PC-3 (cell line): Measurements from ENCODE around the gene CRLF3. TPM values are rescaled to one million over a fixed set of nuclear protein-coding genes. Genes with fewer than 3 reads are reported as not detected.

ENCODE experiments used
- ATAC-seq: fragments of 200-7000 bp; cut with Tn5 transposase; 2 replicates; pipeline ENCODE4 v1.9.1; 2020; ENCODE audit warnings: mild to moderate bottlenecking, moderate library complexity
- BruUV-seq: library from RNA; stranded (reverse); fragments of 400-500 nt; replicated peaks from 2 replicates; lab custom pipeline; 2021; lab: Mats Ljungman, UMichigan
- CTCF ChIA-PET: fragments of 300-600 bp; sonication (Branson Sonifier 250); formaldehyde crosslinking; loops from one replicate; lab custom pipeline; 2022; ENCODE audit warnings: antibody characterized with exemption; lab: Charles Lee
- POLR2A ChIA-PET: fragments of 300-600 bp; sonication (Branson Sonifier 250); formaldehyde crosslinking; loops from one replicate; lab custom pipeline; 2022; ENCODE audit warnings: antibody characterized with exemption; ENCODE audit not compliant: unreplicated experiment; lab: Charles Lee
- DNase-seq: peaks from one replicate; pipeline ENCODE4 v3.0.0-alpha.2; 2015
- H2AFZ ChIP-seq: fragments of 300-600 bp; sonication (generic); 2 replicates; pipeline ENCODE4 v1.6.0; 2016; ENCODE audit warnings: antibody characterized with exemption, low read length
- H3F3A ChIP-seq: fragments of 300-600 bp; sonication (generic); one replicate; pipeline ENCODE4 v1.6.0; 2017; ENCODE audit warnings: antibody characterized with exemption, low read length, control low read depth, mild to moderate bottlenecking; ENCODE audit not compliant: unreplicated experiment
- H3K27ac ChIP-seq: fragments of 300-600 bp; sonication (generic); 2 replicates; pipeline ENCODE4 v1.5.1; 2016; ENCODE audit warnings: mild to moderate bottlenecking, low read length
- H3K27me3 ChIP-seq: fragments of 300-600 bp; sonication (generic); 2 replicates; pipeline ENCODE4 v1.6.1; 2016; ENCODE audit warnings: low read length, mixed read lengths
- H3K36me3 ChIP-seq: fragments of 300-600 bp; sonication (generic); 2 replicates; pipeline ENCODE4 v1.6.1; 2016; ENCODE audit warnings: low read depth, mixed run types, low read length, mixed read lengths
- H3K4me1 ChIP-seq: fragments of 300-600 bp; sonication (generic); 2 replicates; pipeline ENCODE4 v1.5.1; 2016; ENCODE audit warnings: low read length; ENCODE audit not compliant: insufficient read depth
- H3K4me2 ChIP-seq: fragments of 300-600 bp; sonication (generic); 2 replicates; pipeline ENCODE4 v1.6.0; 2016; ENCODE audit warnings: low read length
- H3K4me3 ChIP-seq: fragments of 300-600 bp; sonication (generic); 2 replicates; pipeline ENCODE4 v1.5.1; 2016; ENCODE audit warnings: mild to moderate bottlenecking, low read length, mixed read lengths
- H3K79me2 ChIP-seq: fragments of 300-600 bp; sonication (generic); 2 replicates; pipeline ENCODE4 v1.6.1; 2017; ENCODE audit warnings: low read length, mixed read lengths
- H3K9ac ChIP-seq: fragments of 300-600 bp; sonication (generic); 2 replicates; pipeline ENCODE4 v1.6.0; 2016; ENCODE audit warnings: mild to moderate bottlenecking, low read length
- H3K9me2 ChIP-seq: fragments of 300-600 bp; sonication (generic); replicated peaks from 2 replicates; pipeline ENCODE4 v1.6.1; 2016; ENCODE audit warnings: mixed run types, low read length, mixed read lengths
- H3K9me3 ChIP-seq: fragments of 300-600 bp; sonication (generic); 2 replicates; pipeline ENCODE4 v1.6.1; 2016; ENCODE audit warnings: low read length, mixed read lengths
- H4K20me1 ChIP-seq: fragments of 300-600 bp; sonication (generic); 2 replicates; pipeline ENCODE4 v1.6.1; 2016; ENCODE audit warnings: low read length, mixed read lengths
- CTCF ChIP-seq: fragments of 300-600 bp; sonication (generic); conservative IDR thresholded peaks from 2 replicates; pipeline ENCODE4 v1.5.1; 2017; ENCODE audit warnings: antibody characterized with exemption, low read depth, mild to moderate bottlenecking, low read length
- EZH2 ChIP-seq: fragments of 300-600 bp; sonication (generic); IDR thresholded peaks from one replicate; pipeline ENCODE4 v1.6.1; 2017; ENCODE audit warnings: antibody characterized with exemption, mild to moderate bottlenecking, low read length; ENCODE audit not compliant: unreplicated experiment
- EZH2phosphoT487 ChIP-seq: fragments of 300-600 bp; sonication (generic); IDR thresholded peaks from 2 replicates; pipeline ENCODE4 v1.6.1; 2018; ENCODE audit warnings: mild to moderate bottlenecking, antibody characterized with exemption, low read length, borderline replicate concordance
- intact Hi-C: fragments of 100-400 bp; cut with micrococcal nuclease; formaldehyde crosslinking; loops from 2 replicates; pipeline ENCODE4 v1.9.0; 2023
- total RNA-seq: library from RNA; depleted of rRNA; stranded (reverse); fragments of >200 nt; gene quantifications from 2 replicates; pipeline ENCODE4 v1.2.3, GENCODE V29; 2014

CRLF3 gene
- total RNA-seq, 1 experiment from 2014 or later: 9.8 TPM

GRCh38 chr17:30848021-30848420 is 23.5 kb upstream of the CRLF3 start:
- POLR2A ChIA-PET: no interaction called here
- H3K79me2 ChIP-seq: no peaks in the 10 kb centered on the region
- DNase-seq: no peak
- H3K36me3 ChIP-seq: no peaks in the 10 kb centered on the region
- no peaks in the 10 kb centered on the region for H3K9me2 ChIP-seq
- H3K27me3 ChIP-seq: no peaks in the 10 kb centered on the region
- no peaks in the 10 kb centered on the region for H4K20me1 ChIP-seq
- intact Hi-C loops: no loop called here
- no TSS peak for BruUV-seq
- no peak overlapping the region for H3K4me3 ChIP-seq
- H3K9ac ChIP-seq: no peak overlapping the region
- CTCF ChIA-PET: no interaction called here
- no peak for ATAC-seq
- no peak overlapping the region for H3K27ac ChIP-seq
- H2AFZ ChIP-seq: no peak overlapping the region
- H3K9me3 ChIP-seq: no peaks in the 10 kb centered on the region
- no peak for TF ChIP-seq EZH2phosphoT487
- TF ChIP-seq CTCF: no peak
- TF ChIP-seq EZH2: no peak
- no peaks in the 10 kb centered on the region for H3F3A ChIP-seq
- no peaks in the 10 kb centered on the region for H3K4me1 ChIP-seq
- H3K4me2 ChIP-seq: no peak overlapping the region

- Histone ChIP-seq H3K79me2 (no peaks in the 10 kb centered on the region), H3K9ac (no peak overlapping the region), H3K4me1 (no peaks in the 10 kb centered on the region), H3F3A (no peaks in the 10 kb centered on the region), H3K27me3 (no peaks in the 10 kb centered on the region), H3K9me3 (no peaks in the 10 kb centered on the region), H3K9me2 (no peaks in the 10 kb centered on the region), H3K4me3 (no peak overlapping the region), H3K27ac (no peak overlapping the region), H2AFZ (no peak overlapping the region), H4K20me1 (no peaks in the 10 kb centered on the region), H3K4me2 (no peak overlapping the region), H3K36me3 (no peaks in the 10 kb centered on the region; the same call in 1 of the 2 replicates)
- CTCF ChIA-PET: no interaction called here
- DNase-seq: no peak
- no peak for TF ChIP-seq EZH2
- no peak for TF ChIP-seq EZH2phosphoT487
- TF ChIP-seq CTCF: no peak
- BruUV-seq: no TSS peak
- POLR2A ChIA-PET: no interaction called here
- intact Hi-C loops: no loop called here
- ATAC-seq: no peak
These were observed 16.3 kb upstream of the CRLF3 start for GRCh38 chr17:30840771-30841170.

GRCh38 chr17:30838202-30838807 is 13.8 kb upstream of the CRLF3 start:
- Histone ChIP-seq H2AFZ (no peak overlapping the region), H3F3A (no peaks in the 10 kb centered on the region)
- intact Hi-C loops: no loop called here

More at GRCh38 chr17:30838202-30838807, 13.8 kb upstream of the CRLF3 start:
- H3K9me2 ChIP-seq: no peaks in the 10 kb centered on the region
- H3K36me3 ChIP-seq: no peaks in the 10 kb centered on the region; the same call in none of the 2 replicates
- BruUV-seq: no TSS peak
- ATAC-seq: no peak
- CTCF ChIA-PET: no interaction called here
- H3K4me1 ChIP-seq: peaks cover 3% of the 10 kb centered on the region
- peaks cover 18% of the 10 kb centered on the region for H3K79me2 ChIP-seq
- H3K9me3 ChIP-seq: no peaks in the 10 kb centered on the region
- H3K27ac ChIP-seq: no peak overlapping the region
- no peak for TF ChIP-seq EZH2
- no peak for TF ChIP-seq EZH2phosphoT487
- no peak for TF ChIP-seq CTCF
- H3K9ac ChIP-seq: no peak overlapping the region
- H3K4me3 ChIP-seq: no peak overlapping the region
- no peaks in the 10 kb centered on the region for H4K20me1 ChIP-seq
- no peaks in the 10 kb centered on the region for H3K27me3 ChIP-seq
- POLR2A ChIA-PET: no interaction called here
- no peak for DNase-seq
- H3K4me2 ChIP-seq: no peak overlapping the region
